ENCODE data around the gene FGF7. TPM values are rescaled to one million over a fixed set of nuclear protein-coding genes. Genes with fewer than 3 reads are reported as not detected.
"Not testable (repeated sequence)": the region's sequence is repeated elsewhere in the genome, so short reads cannot be mapped to it uniquely, and the experiment has no call there.

FGF7 gene
- total RNA-seq, 1 donor: 87.9 TPM

DNA sequence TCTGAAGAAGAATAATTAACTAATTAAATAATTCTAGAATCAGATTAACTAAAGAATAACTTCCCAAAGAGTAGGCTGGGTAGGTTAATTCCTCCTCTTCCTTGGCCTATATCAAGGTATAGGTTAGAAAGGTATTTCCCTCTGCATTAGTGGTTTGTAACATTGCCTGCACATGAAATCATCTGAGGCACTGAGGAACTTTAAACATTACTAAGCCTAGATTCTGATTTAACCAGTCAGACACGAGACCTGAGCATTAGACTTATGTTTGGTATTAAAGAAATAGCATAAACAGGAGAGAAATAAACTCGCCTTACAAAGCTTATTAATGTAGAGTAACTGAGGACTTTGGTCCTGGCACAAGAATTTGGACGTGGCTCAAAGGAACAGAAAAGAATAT, 84.2 kb downstream of the FGF7 start:
- DNase-seq (ENCODE audit: low read depth): no peak
- TF ChIP-seq, protein P1, sequence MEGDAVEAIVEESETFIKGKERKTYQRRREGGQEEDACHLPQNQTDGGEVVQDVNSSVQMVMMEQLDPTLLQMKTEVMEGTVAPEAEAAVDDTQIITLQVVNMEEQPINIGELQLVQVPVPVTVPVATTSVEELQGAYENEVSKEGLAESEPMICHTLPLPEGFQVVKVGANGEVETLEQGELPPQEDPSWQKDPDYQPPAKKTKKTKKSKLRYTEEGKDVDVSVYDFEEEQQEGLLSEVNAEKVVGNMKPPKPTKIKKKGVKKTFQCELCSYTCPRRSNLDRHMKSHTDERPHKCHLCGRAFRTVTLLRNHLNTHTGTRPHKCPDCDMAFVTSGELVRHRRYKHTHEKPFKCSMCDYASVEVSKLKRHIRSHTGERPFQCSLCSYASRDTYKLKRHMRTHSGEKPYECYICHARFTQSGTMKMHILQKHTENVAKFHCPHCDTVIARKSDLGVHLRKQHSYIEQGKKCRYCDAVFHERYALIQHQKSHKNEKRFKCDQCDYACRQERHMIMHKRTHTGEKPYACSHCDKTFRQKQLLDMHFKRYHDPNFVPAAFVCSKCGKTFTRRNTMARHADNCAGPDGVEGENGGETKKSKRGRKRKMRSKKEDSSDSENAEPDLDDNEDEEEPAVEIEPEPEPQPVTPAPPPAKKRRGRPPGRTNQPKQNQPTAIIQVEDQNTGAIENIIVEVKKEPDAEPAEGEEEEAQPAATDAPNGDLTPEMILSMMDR (IDR thresholded peaks at IDR 0.05; ENCODE audit: insufficient read depth, low read length): no peak
- H3K4me3 ChIP-seq (ENCODE audit: low read depth, low read length): no peak overlapping the region

DNA sequence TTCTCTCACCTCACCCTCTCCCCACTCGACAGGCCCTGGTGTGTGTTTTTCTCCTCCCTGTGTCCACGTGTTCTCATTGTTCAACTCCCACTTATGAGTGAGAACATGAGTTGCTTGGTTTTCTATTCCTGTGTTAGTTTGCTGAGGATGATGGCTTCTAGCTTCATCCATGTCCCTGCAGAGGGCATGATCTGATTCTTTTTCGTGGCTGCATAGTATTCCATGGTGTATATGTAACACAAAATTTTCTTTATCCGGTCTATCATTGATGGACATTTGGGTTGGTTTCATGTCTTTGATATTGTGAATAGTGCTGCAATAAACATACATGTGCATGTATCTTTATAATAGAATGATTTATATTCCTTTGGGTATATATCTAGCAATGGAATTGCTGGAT, 89.7 kb downstream of the FGF7 start:
- H3K4me3 ChIP-seq (ENCODE audit: low read depth, low read length); DNase-seq (ENCODE audit: low read depth): not testable (repeated sequence)

DNA sequence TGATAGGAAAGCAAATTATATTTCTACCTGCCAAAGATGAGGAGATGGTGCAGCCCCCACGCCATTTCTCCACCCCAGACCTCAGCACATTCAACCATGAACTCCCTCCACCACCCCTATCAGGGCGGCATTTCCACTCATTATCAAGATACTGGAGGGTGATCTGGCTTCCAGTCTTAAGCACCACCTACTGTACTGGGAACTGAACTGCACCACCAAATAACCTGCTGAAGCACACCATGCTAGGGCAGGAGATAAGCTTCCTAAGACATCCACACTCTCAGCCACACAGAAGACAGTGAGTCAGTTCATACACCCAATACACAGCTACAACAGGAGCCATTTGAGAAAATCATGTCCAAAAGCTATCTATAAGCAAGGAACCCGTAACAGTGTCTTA, 98.8 kb downstream of the FGF7 start:
- DNase-seq (ENCODE audit: low read depth): no peak
- TF ChIP-seq, protein P1 (IDR thresholded peaks at IDR 0.05; ENCODE audit: insufficient read depth, low read length): peak; percentile 16
- H3K4me3 ChIP-seq (ENCODE audit: low read depth, low read length): no peak overlapping the region

DNA sequence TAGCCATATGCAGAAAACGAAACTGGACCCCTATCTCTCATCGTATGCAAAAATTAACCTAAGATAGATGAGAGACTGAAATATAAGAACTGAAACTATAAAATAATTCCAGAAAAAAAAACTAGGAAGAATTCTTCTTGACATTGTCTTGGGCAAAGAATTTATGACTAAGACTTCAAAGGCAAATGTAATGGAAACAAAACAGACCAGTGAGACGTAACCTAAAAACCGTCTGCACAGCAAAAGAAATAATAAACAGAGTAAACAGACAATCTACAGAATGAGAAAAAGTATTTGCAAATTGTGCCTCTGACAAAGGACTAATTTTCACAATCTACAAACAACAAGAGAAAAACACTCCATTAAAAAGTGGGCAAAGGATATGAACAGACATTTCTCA, 105.2 kb downstream of the FGF7 start:
- TF ChIP-seq, protein P1 (IDR thresholded peaks at IDR 0.05; ENCODE audit: insufficient read depth, low read length): no peak
- no peak for DNase-seq (ENCODE audit: low read depth)
- H3K4me3 ChIP-seq (ENCODE audit: low read depth, low read length): no peak overlapping the region

DNA sequence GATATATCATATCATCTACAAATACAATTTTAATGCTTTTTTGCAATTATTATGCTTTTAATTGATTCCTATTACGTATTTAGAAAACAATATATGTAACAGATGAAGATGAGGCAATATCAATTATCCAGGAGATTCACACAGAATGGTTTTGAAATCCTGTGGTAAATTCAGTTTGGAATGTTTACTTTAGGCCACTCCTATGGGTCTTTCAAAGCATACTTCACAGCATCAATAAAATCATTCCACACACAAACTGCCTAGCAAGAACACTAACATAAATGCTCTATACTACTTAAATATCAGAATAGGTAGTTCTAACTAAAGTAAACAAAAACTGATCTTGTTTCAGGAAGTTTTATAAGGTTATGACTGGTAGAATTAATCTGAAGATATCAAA, 107.0 kb downstream of the FGF7 start:
- DNase-seq (ENCODE audit: low read depth): peak; percentile 9
- TF ChIP-seq, protein P1 (IDR thresholded peaks at IDR 0.05; ENCODE audit: insufficient read depth, low read length): no peak

More for the DNA sequence above, 107.0 kb downstream of the FGF7 start:
- H3K4me3 ChIP-seq (ENCODE audit: low read depth, low read length): no peak overlapping the region

Other genes starting within 250 kb of the FGF7 start
- 4.3 and 5.6 TPM in 2 replicates for gene FAM227B, start 197.6 kb downstream of the FGF7 start, total RNA-seq (ENCODE audit: low replicate concordance)
- 12.5 and 47.0 TPM in 2 replicates for gene DTWD1, start 197.8 kb downstream of the FGF7 start, total RNA-seq (ENCODE audit: low replicate concordance)